Measurements from ENCODE around the gene ZNF883.

Gene ZNF883

DNA sequence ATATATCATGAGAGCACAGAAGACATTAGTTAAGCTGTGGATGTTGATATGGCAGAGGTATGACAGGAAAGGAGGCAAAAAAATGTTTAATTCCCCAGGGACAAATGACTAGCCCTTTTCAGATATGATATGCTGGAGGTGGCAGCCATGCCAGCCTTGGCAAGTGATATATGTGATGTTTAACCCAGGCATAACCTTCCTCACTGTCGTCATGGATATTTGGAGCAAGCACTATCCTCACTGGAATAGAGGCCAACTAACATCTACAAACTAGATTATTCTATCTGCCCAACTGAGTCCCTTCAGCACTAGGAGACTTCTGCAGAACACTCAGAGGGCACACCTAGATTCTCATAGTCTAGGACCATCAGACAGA, 94.0 kb downstream of the ZNF883 start:
- no peaks in the 10 kb centered on the region for H4K20me1 ChIP-seq (ENCODE audit: insufficient read depth, low read length)
- no peaks in the 10 kb centered on the region for H3K9me3 ChIP-seq (replicated peaks; ENCODE audit: insufficient read depth, low read length)
- no peaks in the 10 kb centered on the region for H3K79me2 ChIP-seq (ENCODE audit: low read length)
- no peak overlapping the region for H2AFZ ChIP-seq (ENCODE audit: low read length)
- DNase-seq: no peak
- H3F3A ChIP-seq (ENCODE audit: insufficient read depth, low read length): no peaks in the 10 kb centered on the region
- H3K36me3 ChIP-seq (replicated peaks; ENCODE audit: insufficient read depth, low read length): no peaks in the 10 kb centered on the region
- H3K4me2 ChIP-seq (ENCODE audit: low read depth, low read length): no peak overlapping the region
- H3K27ac ChIP-seq (ENCODE audit: low read length): no peak overlapping the region
- no peak overlapping the region for H3K4me3 ChIP-seq (ENCODE audit: low read length)
- TF ChIP-seq EZH2phosphoT487 (IDR thresholded peaks at IDR 0.05; ENCODE audit: low read length) (no peak), EZH2 (optimal IDR thresholded peaks at IDR 0.05; ENCODE audit: low read depth, low read length) (no peak)
- TF ChIP-seq, protein P1, sequence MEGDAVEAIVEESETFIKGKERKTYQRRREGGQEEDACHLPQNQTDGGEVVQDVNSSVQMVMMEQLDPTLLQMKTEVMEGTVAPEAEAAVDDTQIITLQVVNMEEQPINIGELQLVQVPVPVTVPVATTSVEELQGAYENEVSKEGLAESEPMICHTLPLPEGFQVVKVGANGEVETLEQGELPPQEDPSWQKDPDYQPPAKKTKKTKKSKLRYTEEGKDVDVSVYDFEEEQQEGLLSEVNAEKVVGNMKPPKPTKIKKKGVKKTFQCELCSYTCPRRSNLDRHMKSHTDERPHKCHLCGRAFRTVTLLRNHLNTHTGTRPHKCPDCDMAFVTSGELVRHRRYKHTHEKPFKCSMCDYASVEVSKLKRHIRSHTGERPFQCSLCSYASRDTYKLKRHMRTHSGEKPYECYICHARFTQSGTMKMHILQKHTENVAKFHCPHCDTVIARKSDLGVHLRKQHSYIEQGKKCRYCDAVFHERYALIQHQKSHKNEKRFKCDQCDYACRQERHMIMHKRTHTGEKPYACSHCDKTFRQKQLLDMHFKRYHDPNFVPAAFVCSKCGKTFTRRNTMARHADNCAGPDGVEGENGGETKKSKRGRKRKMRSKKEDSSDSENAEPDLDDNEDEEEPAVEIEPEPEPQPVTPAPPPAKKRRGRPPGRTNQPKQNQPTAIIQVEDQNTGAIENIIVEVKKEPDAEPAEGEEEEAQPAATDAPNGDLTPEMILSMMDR (IDR thresholded peaks at IDR 0.05; ENCODE audit: low read length): no peak
- no peak overlapping the region for H3K9ac ChIP-seq (ENCODE audit: low read length)
- H3K4me1 ChIP-seq (ENCODE audit: low read length): no peaks in the 10 kb centered on the region
- H3K9me2 ChIP-seq (replicated peaks; ENCODE audit: insufficient read depth, low read length): no peaks in the 10 kb centered on the region
- H3K27me3 ChIP-seq (replicated peaks; ENCODE audit: insufficient read depth, low read length): no peaks in the 10 kb centered on the region

- Histone ChIP-seq H3K4me3 (ENCODE audit: low read length) (no peak overlapping the region), H3K27ac (ENCODE audit: low read length) (no peak overlapping the region)
Measured at GRCh38 chr9:112917047-112917986, 94.7 kb downstream of the ZNF883 start.

GRCh38 chr9:112914524-112914923, 97.5 kb downstream of the ZNF883 start:
- Histone ChIP-seq H3K9me3 (replicated peaks; ENCODE audit: insufficient read depth, low read length) (no peaks in the 10 kb centered on the region), H4K20me1 (ENCODE audit: insufficient read depth, low read length) (no peaks in the 10 kb centered on the region), H3K4me3 (ENCODE audit: low read length) (no peak overlapping the region), H3K9me2 (replicated peaks; ENCODE audit: insufficient read depth, low read length) (no peaks in the 10 kb centered on the region), H3K27me3 (replicated peaks; ENCODE audit: insufficient read depth, low read length) (no peaks in the 10 kb centered on the region), H3K27ac (ENCODE audit: low read length) (no peak overlapping the region), H3K36me3 (replicated peaks; ENCODE audit: insufficient read depth, low read length) (no peaks in the 10 kb centered on the region), H3K4me2 (ENCODE audit: low read depth, low read length) (no peak overlapping the region), H3K4me1 (ENCODE audit: low read length) (no peaks in the 10 kb centered on the region), H3K79me2 (ENCODE audit: low read length) (no peaks in the 10 kb centered on the region), H3F3A (ENCODE audit: insufficient read depth, low read length) (no peaks in the 10 kb centered on the region), H3K9ac (ENCODE audit: low read length) (no peak overlapping the region), H2AFZ (ENCODE audit: low read length) (no peak overlapping the region)
- DNase-seq: no peak
- TF ChIP-seq, protein P1 (IDR thresholded peaks at IDR 0.05; ENCODE audit: low read length): no peak
- TF ChIP-seq EZH2 (optimal IDR thresholded peaks at IDR 0.05; ENCODE audit: low read depth, low read length) (no peak), EZH2phosphoT487 (IDR thresholded peaks at IDR 0.05; ENCODE audit: low read length) (no peak)

More at GRCh38 chr9:112917047-112917986, 94.7 kb downstream of the ZNF883 start:
- Histone ChIP-seq H3K9me3 (replicated peaks; ENCODE audit: insufficient read depth, low read length) (no peaks in the 10 kb centered on the region), H3K4me1 (ENCODE audit: low read length) (no peaks in the 10 kb centered on the region), H3F3A (ENCODE audit: insufficient read depth, low read length) (no peaks in the 10 kb centered on the region), H3K79me2 (ENCODE audit: low read length) (no peaks in the 10 kb centered on the region), H3K9ac (ENCODE audit: low read length) (no peak overlapping the region), H3K9me2 (replicated peaks; ENCODE audit: insufficient read depth, low read length) (no peaks in the 10 kb centered on the region), H2AFZ (ENCODE audit: low read length) (no peak overlapping the region), H3K36me3 (replicated peaks; ENCODE audit: insufficient read depth, low read length) (no peaks in the 10 kb centered on the region), H3K27me3 (replicated peaks; ENCODE audit: insufficient read depth, low read length) (no peaks in the 10 kb centered on the region), H3K4me2 (ENCODE audit: low read depth, low read length) (no peak overlapping the region), H4K20me1 (ENCODE audit: insufficient read depth, low read length) (no peaks in the 10 kb centered on the region)
- DNase-seq: no peak
- TF ChIP-seq, protein P1 (IDR thresholded peaks at IDR 0.05; ENCODE audit: low read length): no peak
- no peak for TF ChIP-seq EZH2 (optimal IDR thresholded peaks at IDR 0.05; ENCODE audit: low read depth, low read length)
- no peak for TF ChIP-seq EZH2phosphoT487 (IDR thresholded peaks at IDR 0.05; ENCODE audit: low read length)
